Measurements from ENCODE around the gene WHRN. TPM values are rescaled to one million over a fixed set of nuclear protein-coding genes. Genes with fewer than 3 reads are reported as not detected.

WHRN gene
- total RNA-seq, 2 donors from 2014 or later: 7.1 to 8.6 TPM

GRCh38 chr9:114470121-114470520 is 35.2 kb downstream of the WHRN start:
- no peaks in the 10 kb centered on the region for H3K9me3 Mint-ChIP-seq
- H3K27ac Mint-ChIP-seq: no peak overlapping the region
- ATAC-seq (replicated peaks in 1 of 2) (no peak), DNase-seq (no peak)
- H3K27me3 Mint-ChIP-seq (ENCODE audit: low read depth): no peaks in the 10 kb centered on the region
- H3K4me3 Mint-ChIP-seq: no peak overlapping the region
- no peaks in the 10 kb centered on the region for H3K36me3 Mint-ChIP-seq (ENCODE audit: insufficient read depth in 2 of 2)
- peaks cover 6% of the 10 kb centered on the region for H3K4me1 Mint-ChIP-seq (ENCODE audit: low read depth)

- Mint-ChIP-seq H3K27ac (no peak overlapping the region), H3K36me3 (ENCODE audit: insufficient read depth in 2 of 2) (no peaks in the 10 kb centered on the region), H3K9me3 (no peaks in the 10 kb centered on the region), H3K4me1 (ENCODE audit: low read depth) (peaks cover 5% of the 10 kb centered on the region), H3K27me3 (ENCODE audit: low read depth) (no peaks in the 10 kb centered on the region), H3K4me3 (no peak overlapping the region)
- DNase-seq: no peak
- no peak for ATAC-seq (replicated peaks in 1 of 2)
These were observed 36.0 kb downstream of the WHRN start for GRCh38 chr9:114469091-114469853.

- H3K27ac Mint-ChIP-seq: no peak overlapping the region
- H3K4me3 Mint-ChIP-seq: no peak overlapping the region
- H3K9me3 Mint-ChIP-seq: no peaks in the 10 kb centered on the region
- no peaks in the 10 kb centered on the region for H3K27me3 Mint-ChIP-seq (ENCODE audit: low read depth)
- DNase-seq (no peak), ATAC-seq (replicated peaks in 1 of 2) (no peak)
- H3K36me3 Mint-ChIP-seq (ENCODE audit: insufficient read depth in 2 of 2): no peaks in the 10 kb centered on the region
- no peaks in the 10 kb centered on the region for H3K4me1 Mint-ChIP-seq (ENCODE audit: low read depth)
These were observed 37.4 kb downstream of the WHRN start for GRCh38 chr9:114467910-114468309.

GRCh38 chr9:114467226-114467750 is 38.0 kb downstream of the WHRN start:
- Mint-ChIP-seq H3K36me3 (ENCODE audit: insufficient read depth in 2 of 2) (no peaks in the 10 kb centered on the region), H3K9me3 (no peaks in the 10 kb centered on the region), H3K4me1 (ENCODE audit: low read depth) (no peaks in the 10 kb centered on the region), H3K27ac (no peak overlapping the region), H3K4me3 (no peak overlapping the region), H3K27me3 (ENCODE audit: low read depth) (no peaks in the 10 kb centered on the region)
- no peak for DNase-seq
- ATAC-seq (replicated peaks in 1 of 2): no peak

- no peak overlapping the region for H3K27ac Mint-ChIP-seq
- DNase-seq: no peak
- no peak for ATAC-seq (replicated peaks in 1 of 2)
- no peaks in the 10 kb centered on the region for H3K36me3 Mint-ChIP-seq (ENCODE audit: insufficient read depth in 2 of 2)
- H3K4me1 Mint-ChIP-seq (ENCODE audit: low read depth): no peaks in the 10 kb centered on the region
- H3K27me3 Mint-ChIP-seq (ENCODE audit: low read depth): no peaks in the 10 kb centered on the region
- H3K4me3 Mint-ChIP-seq: no peak overlapping the region
- no peaks in the 10 kb centered on the region for H3K9me3 Mint-ChIP-seq
These were observed 39.1 kb downstream of the WHRN start for GRCh38 chr9:114465906-114466900.

- DNase-seq: no peak
- no peak overlapping the region for H3K4me3 Mint-ChIP-seq
- no peaks in the 10 kb centered on the region for H3K4me1 Mint-ChIP-seq (ENCODE audit: low read depth)
- H3K27ac Mint-ChIP-seq: no peak overlapping the region
- ATAC-seq (replicated peaks in 1 of 2): no peak
- no peaks in the 10 kb centered on the region for H3K27me3 Mint-ChIP-seq (ENCODE audit: low read depth)
- no peaks in the 10 kb centered on the region for H3K9me3 Mint-ChIP-seq
- no peaks in the 10 kb centered on the region for H3K36me3 Mint-ChIP-seq (ENCODE audit: insufficient read depth in 2 of 2)
These were observed 39.9 kb downstream of the WHRN start for GRCh38 chr9:114465417-114465816.

GRCh38 chr9:114464281-114465051 is 40.8 kb downstream of the WHRN start:
- Mint-ChIP-seq H3K4me1 (ENCODE audit: low read depth) (no peaks in the 10 kb centered on the region), H3K27me3 (ENCODE audit: low read depth) (no peaks in the 10 kb centered on the region), H3K9me3 (no peaks in the 10 kb centered on the region), H3K4me3 (no peak overlapping the region), H3K36me3 (ENCODE audit: insufficient read depth in 2 of 2) (no peaks in the 10 kb centered on the region), H3K27ac (no peak overlapping the region)
- DNase-seq: no peak
- no peak for ATAC-seq (replicated peaks in 1 of 2)

- Mint-ChIP-seq H3K36me3 (ENCODE audit: insufficient read depth in 2 of 2) (no peaks in the 10 kb centered on the region), H3K4me1 (ENCODE audit: low read depth) (no peaks in the 10 kb centered on the region), H3K27me3 (ENCODE audit: low read depth) (no peaks in the 10 kb centered on the region), H3K9me3 (no peaks in the 10 kb centered on the region), H3K4me3 (no peak overlapping the region), H3K27ac (no peak overlapping the region)
- DNase-seq (no peak), ATAC-seq (replicated peaks in 1 of 2) (no peak)
These were observed 42.5 kb downstream of the WHRN start for GRCh38 chr9:114462791-114463190.

- Mint-ChIP-seq H3K36me3 (ENCODE audit: insufficient read depth in 2 of 2) (no peaks in the 10 kb centered on the region), H3K27me3 (ENCODE audit: low read depth) (no peaks in the 10 kb centered on the region), H3K4me1 (ENCODE audit: low read depth) (no peaks in the 10 kb centered on the region)
These were observed 43.8 kb downstream of the WHRN start for GRCh38 chr9:114461468-114461867.

GRCh38 chr9:114460513-114461199 is 44.6 kb downstream of the WHRN start:
- Mint-ChIP-seq H3K36me3 (ENCODE audit: insufficient read depth in 2 of 2) (no peaks in the 10 kb centered on the region), H3K4me1 (ENCODE audit: low read depth) (no peaks in the 10 kb centered on the region), H3K27me3 (ENCODE audit: low read depth) (no peaks in the 10 kb centered on the region), H3K9me3 (no peaks in the 10 kb centered on the region), H3K4me3 (no peak overlapping the region), H3K27ac (no peak overlapping the region)
- DNase-seq (no peak), ATAC-seq (replicated peaks in 1 of 2) (no peak)

More at GRCh38 chr9:114461468-114461867, 43.8 kb downstream of the WHRN start:
- no peak overlapping the region for H3K4me3 Mint-ChIP-seq
- ATAC-seq (replicated peaks in 1 of 2) (no peak), DNase-seq (no peak)
- H3K9me3 Mint-ChIP-seq: no peaks in the 10 kb centered on the region
- H3K27ac Mint-ChIP-seq: no peak overlapping the region

- Mint-ChIP-seq H3K9me3 (no peaks in the 10 kb centered on the region), H3K4me3 (no peak overlapping the region), H3K36me3 (ENCODE audit: insufficient read depth in 2 of 2) (no peaks in the 10 kb centered on the region), H3K27ac (no peak overlapping the region), H3K4me1 (ENCODE audit: low read depth) (no peaks in the 10 kb centered on the region), H3K27me3 (ENCODE audit: low read depth) (no peaks in the 10 kb centered on the region)
- no peak for ATAC-seq (replicated peaks in 1 of 2)
- DNase-seq: no peak
These were observed 45.8 kb downstream of the WHRN start for GRCh38 chr9:114459464-114459863.

- peaks cover 13% of the 10 kb centered on the region for H3K4me1 Mint-ChIP-seq (ENCODE audit: low read depth)
- no peak overlapping the region for H3K27ac Mint-ChIP-seq
- ATAC-seq (replicated peaks in 1 of 2): no peak
- no peak for DNase-seq
- no peaks in the 10 kb centered on the region for H3K9me3 Mint-ChIP-seq
- H3K4me3 Mint-ChIP-seq: no peak overlapping the region
- H3K36me3 Mint-ChIP-seq (ENCODE audit: insufficient read depth in 2 of 2): peaks cover 0 to 4% of the 10 kb centered on the region in 2 donors
- no peaks in the 10 kb centered on the region for H3K27me3 Mint-ChIP-seq (ENCODE audit: low read depth)
These were observed 48.3 kb downstream of the WHRN start for GRCh38 chr9:114456929-114457328.
